Fibroblast of lung (primary cell): ENCODE results near the gene TENM4. TPM values are rescaled to one million over a fixed set of nuclear protein-coding genes. Genes with fewer than 3 reads are reported as not detected.

Source experiments
- DNase-seq, 2 donors: peaks; one replicate each; pipeline versions ENCODE4 v3.0.0 to v3.0.0-alpha.2; 2010; ENCODE audit warnings: low read depth in 2 of 2
- H2AFZ ChIP-seq: 2 replicates; pipeline ENCODE4 v1.5.1; 2012; ENCODE audit warnings: low read length, control low read depth, inconsistent platforms
- H3K27ac ChIP-seq: 2 replicates; pipeline ENCODE4 v1.5.1; 2011; ENCODE audit warnings: low read length, control low read depth; ENCODE audit not compliant: insufficient read depth
- H3K27me3 ChIP-seq: 2 replicates; pipeline ENCODE4 v1.5.1; 2011; ENCODE audit warnings: mild to moderate bottlenecking, low read length; ENCODE audit not compliant: control insufficient read depth, insufficient read depth
- H3K36me3 ChIP-seq: 2 replicates; pipeline ENCODE4 v1.5.1; 2011; ENCODE audit warnings: low read length; ENCODE audit not compliant: control insufficient read depth, insufficient read depth
- H3K4me1 ChIP-seq: 2 replicates; pipeline ENCODE4 v1.5.1; 2011; ENCODE audit warnings: low read length; ENCODE audit not compliant: control insufficient read depth, insufficient read depth; ENCODE audit errors: extremely low read depth
- H3K4me2 ChIP-seq: 2 replicates; pipeline ENCODE4 v1.5.1; 2011; ENCODE audit warnings: low read length, control low read depth; ENCODE audit not compliant: insufficient read depth; ENCODE audit errors: extremely low read depth
- H3K4me3 ChIP-seq, 4 experiments: fragments of 200-600 bp in 1 of 4; sonication (generic) in 1 of 4; replicated peaks in 1 of 4; 2 replicates each; pipeline ENCODE4 v1.5.1; 2011 to 2016; ENCODE audit warnings: low read length in 4 of 4, low read depth in 3 of 4, mild to moderate bottlenecking in 3 of 4, control low read depth in 2 of 4, inconsistent platforms in 1 of 4, mixed read lengths in 1 of 4; ENCODE audit not compliant: insufficient read depth in 1 of 4; ENCODE audit errors: control extremely low read depth in 1 of 4
- H3K79me2 ChIP-seq: 2 replicates; pipeline ENCODE4 v1.5.1; 2012; ENCODE audit warnings: mild to moderate bottlenecking, low read length, inconsistent platforms; ENCODE audit not compliant: control insufficient read depth, insufficient read depth
- H3K9ac ChIP-seq: 2 replicates; pipeline ENCODE4 v1.5.1; 2011; ENCODE audit warnings: mild to moderate bottlenecking, low read length, control low read depth; ENCODE audit not compliant: insufficient read depth
- H3K9me3 ChIP-seq: 2 replicates; pipeline ENCODE4 v1.5.1; 2012; ENCODE audit warnings: low read depth, low read length; ENCODE audit not compliant: control insufficient read depth, insufficient read depth
- H4K20me1 ChIP-seq: 2 replicates; pipeline ENCODE4 v1.5.1; 2011; ENCODE audit warnings: low read length; ENCODE audit not compliant: control insufficient read depth, insufficient read depth; ENCODE audit errors: extremely low read depth
- EZH2 ChIP-seq: IDR thresholded peaks from 2 replicates; pipeline ENCODE4 v1.5.1; 2012; ENCODE audit warnings: low read length, control low read depth, mild to moderate bottlenecking; ENCODE audit errors: missing control alignments
- polyA plus RNA-seq, 2 donors: library from polyadenylated mRNA; depleted of rRNA in 1 of 2; stranded (reverse) in 1 of 2; unstranded in 1 of 2; fragments of >200 nt; gene quantifications; 2 replicates each; pipeline ENCODE4 v1.2.1, GENCODE V29; 2011 to 2012; ENCODE audit warnings: missing spikeins in 1 of 2
- total RNA-seq: library from RNA; depleted of rRNA; stranded (reverse); fragments of >200 nt; gene quantifications from 2 replicates; pipeline ENCODE4 v1.2.1, GENCODE V29; 2014
- TF ChIP-seq, protein P1 (sequence below), 2 donors: IDR thresholded peaks in 1 of 2; conservative IDR thresholded peaks in 1 of 2; 1 replicate in 1 of 2; 2 replicates in 1 of 2; pipeline ENCODE4 v1.5.1; 2011 to 2012; ENCODE audit warnings: low read length in 2 of 2, control low read depth in 1 of 2, inconsistent platforms in 1 of 2, low read depth in 1 of 2, mild to moderate bottlenecking in 1 of 2

The TENM4 gene
- total and polyA plus RNA-seq, 2 donors (not counting 1 experiment from before 2014, with no cell fraction given): 4.6 to 48.4 TPM

GRCh38 chr11:79117488-79117887, 323.3 kb downstream of the TENM4 start:
- TF ChIP-seq, protein P1, sequence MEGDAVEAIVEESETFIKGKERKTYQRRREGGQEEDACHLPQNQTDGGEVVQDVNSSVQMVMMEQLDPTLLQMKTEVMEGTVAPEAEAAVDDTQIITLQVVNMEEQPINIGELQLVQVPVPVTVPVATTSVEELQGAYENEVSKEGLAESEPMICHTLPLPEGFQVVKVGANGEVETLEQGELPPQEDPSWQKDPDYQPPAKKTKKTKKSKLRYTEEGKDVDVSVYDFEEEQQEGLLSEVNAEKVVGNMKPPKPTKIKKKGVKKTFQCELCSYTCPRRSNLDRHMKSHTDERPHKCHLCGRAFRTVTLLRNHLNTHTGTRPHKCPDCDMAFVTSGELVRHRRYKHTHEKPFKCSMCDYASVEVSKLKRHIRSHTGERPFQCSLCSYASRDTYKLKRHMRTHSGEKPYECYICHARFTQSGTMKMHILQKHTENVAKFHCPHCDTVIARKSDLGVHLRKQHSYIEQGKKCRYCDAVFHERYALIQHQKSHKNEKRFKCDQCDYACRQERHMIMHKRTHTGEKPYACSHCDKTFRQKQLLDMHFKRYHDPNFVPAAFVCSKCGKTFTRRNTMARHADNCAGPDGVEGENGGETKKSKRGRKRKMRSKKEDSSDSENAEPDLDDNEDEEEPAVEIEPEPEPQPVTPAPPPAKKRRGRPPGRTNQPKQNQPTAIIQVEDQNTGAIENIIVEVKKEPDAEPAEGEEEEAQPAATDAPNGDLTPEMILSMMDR (conservative IDR thresholded peaks at IDR 0.05 in 1 of 2, IDR thresholded peaks at IDR 0.05 in 1 of 2; ENCODE audit: low read depth in 1 of 2, low read length in 2 of 2): no peak
- TF ChIP-seq EZH2: no peak
- H3K27ac ChIP-seq: no peak overlapping the region

GRCh38 chr11:79116600-79116999, 324.2 kb downstream of the TENM4 start:
- no peak for DNase-seq

More at GRCh38 chr11:79117488-79117887, 323.3 kb downstream of the TENM4 start:
- H3K4me1 ChIP-seq: no peaks in the 10 kb centered on the region
- H3K36me3 ChIP-seq: no peaks in the 10 kb centered on the region
- no peak overlapping the region for H3K4me2 ChIP-seq
- no peak for DNase-seq
- H3K9me3 ChIP-seq: no peaks in the 10 kb centered on the region
- no peak overlapping the region for H2AFZ ChIP-seq
- no peak overlapping the region for H3K9ac ChIP-seq
- H3K27me3 ChIP-seq: no peaks in the 10 kb centered on the region
- H3K4me3 ChIP-seq: no peak overlapping the region
- no peaks in the 10 kb centered on the region for H4K20me1 ChIP-seq
- no peaks in the 10 kb centered on the region for H3K79me2 ChIP-seq

GRCh38 chr11:79113054-79113690, 327.7 kb downstream of the TENM4 start:
- Histone ChIP-seq H3K36me3 (no peaks in the 10 kb centered on the region), H3K9me3 (no peaks in the 10 kb centered on the region), H3K27me3 (no peaks in the 10 kb centered on the region), H3K4me2 (no peak overlapping the region), H3K27ac (no peak overlapping the region), H4K20me1 (no peaks in the 10 kb centered on the region), H3K9ac (no peak overlapping the region), H3K4me3 (no peak overlapping the region), H2AFZ (no peak overlapping the region), H3K4me1 (no peaks in the 10 kb centered on the region), H3K79me2 (no peaks in the 10 kb centered on the region)
- DNase-seq: peak; percentile 24 to 39
- TF ChIP-seq, protein P1 (conservative IDR thresholded peaks at IDR 0.05 in 1 of 2, IDR thresholded peaks at IDR 0.05 in 1 of 2; ENCODE audit: low read depth in 1 of 2, low read length in 2 of 2): no peak
- no peak for TF ChIP-seq EZH2

More at GRCh38 chr11:79116600-79116999, 324.2 kb downstream of the TENM4 start:
- Histone ChIP-seq H3K9me3 (no peaks in the 10 kb centered on the region), H3K36me3 (no peaks in the 10 kb centered on the region), H2AFZ (no peak overlapping the region), H3K79me2 (no peaks in the 10 kb centered on the region), H3K4me3 (no peak overlapping the region), H4K20me1 (no peaks in the 10 kb centered on the region), H3K4me2 (no peak overlapping the region), H3K9ac (no peak overlapping the region), H3K27me3 (no peaks in the 10 kb centered on the region), H3K27ac (no peak overlapping the region), H3K4me1 (no peaks in the 10 kb centered on the region)
- no peak for TF ChIP-seq EZH2
- TF ChIP-seq, protein P1 (conservative IDR thresholded peaks at IDR 0.05 in 1 of 2, IDR thresholded peaks at IDR 0.05 in 1 of 2; ENCODE audit: low read depth in 1 of 2, low read length in 2 of 2): no peak
